Inflammatory macrophage treated with lipopolysaccharide for 4 hours (primary cell): ENCODE measurements around the gene TCP10L.
A peak's percentile ranks its signal among the peaks of the same experiment; 100 is the strongest.
"Not testable (repeated sequence)": the region's sequence is repeated elsewhere in the genome, so short reads cannot be mapped to it uniquely, and the experiment has no call there.

Source experiments
- DNase-seq: peaks from one replicate; pipeline ENCODE4 v3.0.0-alpha.2; 2020

The TCP10L gene

GRCh38 chr21:32585970-32586369 lies 647 bp upstream of the TCP10L start:
- no peak for DNase-seq

- DNase-seq: no peak
Measured at GRCh38 chr21:32584472-32584871, 851 bp downstream of the TCP10L start.

- no peak for DNase-seq
Measured at GRCh38 chr21:32581732-32582131, 3.6 kb downstream of the TCP10L start.

- DNase-seq: no peak
Measured at GRCh38 chr21:32580949-32581348, 4.4 kb downstream of the TCP10L start.

- no peak for DNase-seq
Measured at GRCh38 chr21:32578107-32578691, 7.1 kb downstream of the TCP10L start.

GRCh38 chr21:32576011-32576410 lies 9.3 kb downstream of the TCP10L start:
- no peak for DNase-seq

- DNase-seq: no peak
Measured at GRCh38 chr21:32574946-32575925, 10.1 kb downstream of the TCP10L start.

- no peak for DNase-seq
Measured at GRCh38 chr21:32572574-32573420, 12.5 kb downstream of the TCP10L start.

GRCh38 chr21:32570456-32570855 lies 14.9 kb downstream of the TCP10L start:
- no peak for DNase-seq

GRCh38 chr21:32569261-32570230 lies 15.8 kb downstream of the TCP10L start:
- peak; percentile 81 for DNase-seq

- DNase-seq: no peak
Measured at GRCh38 chr21:32567626-32568025, 17.7 kb downstream of the TCP10L start.

GRCh38 chr21:32566741-32567389 lies 18.5 kb downstream of the TCP10L start:
- DNase-seq: no peak

- no peak for DNase-seq
Measured at GRCh38 chr21:32565856-32566465, 19.4 kb downstream of the TCP10L start.

- DNase-seq: no peak
Measured at GRCh38 chr21:32562915-32563314, 22.4 kb downstream of the TCP10L start.

- no peak for DNase-seq
Measured at GRCh38 chr21:32562426-32562825, 22.9 kb downstream of the TCP10L start.

GRCh38 chr21:32561476-32561875 lies 23.8 kb downstream of the TCP10L start:
- not testable (repeated sequence) for DNase-seq

GRCh38 chr21:32560896-32561295 lies 24.4 kb downstream of the TCP10L start:
- DNase-seq: no peak

- no peak for DNase-seq
Measured at GRCh38 chr21:32559006-32559610, 26.2 kb downstream of the TCP10L start.

- DNase-seq: no peak
Measured at GRCh38 chr21:32558106-32558505, 27.2 kb downstream of the TCP10L start.

GRCh38 chr21:32554832-32555638 lies 30.3 kb downstream of the TCP10L start:
- DNase-seq: no peak
